HG03378 (cell line): ENCODE measurements around the gene DHRS2.
A peak's percentile ranks its signal among the peaks of the same experiment; 100 is the strongest.
"Not testable (repeated sequence)": the region's sequence is repeated elsewhere in the genome, so short reads cannot be mapped to it uniquely, and the experiment has no call there.

Experiments used
- ATAC-seq: cut with Tn5 transposase; IDR thresholded peaks from one replicate; pipeline ENCODE4 v1.9.1; 2021; ENCODE audit warnings: mild to moderate bottlenecking, moderate library complexity; ENCODE audit not compliant: unreplicated experiment

DHRS2 gene

GRCh38 chr14:23631702-23632460 lies 4.3 kb upstream of the DHRS2 start:
- peak; percentile 74 for ATAC-seq

- peak; percentile 6 for ATAC-seq
These were observed 3.6 kb upstream of the DHRS2 start for GRCh38 chr14:23632461-23633159.

- ATAC-seq, result no peak
These were observed 2.9 kb upstream of the DHRS2 start for GRCh38 chr14:23633160-23633701.

- ATAC-seq, result not testable (repeated sequence)
These were observed 1.3 kb upstream of the DHRS2 start for GRCh38 chr14:23634698-23635412.

- not testable (repeated sequence) for ATAC-seq
These were observed 1.1 kb downstream of the DHRS2 start for GRCh38 chr14:23637312-23637654.

GRCh38 chr14:23637655-23638413 lies 1.7 kb downstream of the DHRS2 start:
- not testable (repeated sequence) for ATAC-seq

- no peak for ATAC-seq
These were observed 2.4 kb downstream of the DHRS2 start for GRCh38 chr14:23638414-23639047.

GRCh38 chr14:23639048-23639890 lies 3.1 kb downstream of the DHRS2 start:
- ATAC-seq, result no peak

- no peak for ATAC-seq
These were observed 3.8 kb downstream of the DHRS2 start for GRCh38 chr14:23639891-23640523.

- no peak for ATAC-seq
These were observed 4.5 kb downstream of the DHRS2 start for GRCh38 chr14:23640524-23641141.

- no peak for ATAC-seq
These were observed 5.2 kb downstream of the DHRS2 start for GRCh38 chr14:23641180-23641914.

GRCh38 chr14:23641915-23642588 lies 5.9 kb downstream of the DHRS2 start:
- no peak for ATAC-seq

GRCh38 chr14:23643533-23644194 lies 7.5 kb downstream of the DHRS2 start:
- no peak for ATAC-seq

- no peak for ATAC-seq
These were observed 8.2 kb downstream of the DHRS2 start for GRCh38 chr14:23644195-23644918.

GRCh38 chr14:23644919-23645336 lies 8.8 kb downstream of the DHRS2 start:
- ATAC-seq, result no peak

- no peak for ATAC-seq
These were observed 9.3 kb downstream of the DHRS2 start for GRCh38 chr14:23645504-23645811.
